GM23338 (cell line): ENCODE data around the gene SMOC1. TPM values are rescaled to one million over a fixed set of nuclear protein-coding genes. Genes with fewer than 3 reads are reported as not detected.

Experiments used
- ATAC-seq: fragments of 200-7000 bp; cut with Tn5 transposase; 3 replicates; pipeline ENCODE4 v1.9.1; 2020
- DNase-seq: peaks from one replicate; pipeline ENCODE4 v3.0.0-alpha.2; 2015; ENCODE audit warnings: low spot score
- H2AFZ ChIP-seq: fragments of 200-600 bp; sonication (generic); 2 replicates; pipeline ENCODE4 v1.8.0; 2016; ENCODE audit warnings: antibody characterized with exemption, mild to moderate bottlenecking, moderate library complexity
- H3F3A ChIP-seq: fragments of 200-600 bp; sonication (generic); replicated peaks from 2 replicates; pipeline ENCODE4 v1.8.0; 2017; ENCODE audit warnings: antibody characterized with exemption, mixed run types, low read depth
- H3K27ac ChIP-seq: fragments of 200-600 bp; sonication (generic); 2 replicates; pipeline ENCODE4 v1.6.1; 2016; ENCODE audit warnings: low read depth
- H3K27me3 ChIP-seq: fragments of 200-600 bp; sonication (generic); 2 replicates; pipeline ENCODE4 v1.8.0; 2016; ENCODE audit warnings: mild to moderate bottlenecking, mixed run types, moderate library complexity; ENCODE audit not compliant: insufficient read depth
- H3K36me3 ChIP-seq: fragments of 200-600 bp; sonication (generic); 2 replicates; pipeline ENCODE4 v1.8.0; 2016; ENCODE audit warnings: mild to moderate bottlenecking; ENCODE audit not compliant: insufficient read depth
- H3K4me1 ChIP-seq: fragments of 200-600 bp; sonication (generic); 2 replicates; pipeline ENCODE4 v1.8.0; 2016; ENCODE audit warnings: mild to moderate bottlenecking, moderate library complexity; ENCODE audit not compliant: insufficient read depth
- H3K4me2 ChIP-seq: fragments of 200-600 bp; sonication (generic); 2 replicates; pipeline ENCODE4 v1.7.1; 2017; ENCODE audit warnings: mixed run types
- H3K4me3 ChIP-seq: fragments of 200-600 bp; sonication (generic); 2 replicates; pipeline ENCODE4 v1.6.1; 2016; ENCODE audit warnings: mixed run types
- H3K79me2 ChIP-seq: fragments of 200-600 bp; sonication (generic); replicated peaks from 2 replicates; pipeline ENCODE4 v1.8.0; 2017; ENCODE audit warnings: mild to moderate bottlenecking; ENCODE audit not compliant: insufficient read depth
- H3K9me2 ChIP-seq: fragments of 200-600 bp; sonication (generic); 2 replicates; pipeline ENCODE4 v1.8.0; 2017; ENCODE audit not compliant: insufficient read depth
- H4K20me1 ChIP-seq: fragments of 200-600 bp; sonication (generic); replicated peaks from 2 replicates; pipeline ENCODE4 v1.8.0; 2017; ENCODE audit warnings: mild to moderate bottlenecking; ENCODE audit not compliant: insufficient read depth
- H3K27ac Mint-ChIP-seq: 2 replicates; pipeline ENCODE4 v1.8.0; 2020; ENCODE audit warnings: inconsistent platforms, mild to moderate bottlenecking, moderate library complexity, mixed read lengths
- H3K27me3 Mint-ChIP-seq: 3 replicates; pipeline ENCODE4 v1.8.0; 2022; ENCODE audit warnings: low read depth, mild to moderate bottlenecking, moderate library complexity, mixed read lengths, inconsistent platforms; ENCODE audit not compliant: insufficient read depth, poor library complexity
- H3K36me3 Mint-ChIP-seq: 3 replicates; pipeline ENCODE4 v1.8.0; 2021; ENCODE audit warnings: low read depth, mild to moderate bottlenecking, inconsistent platforms, moderate library complexity, mixed read lengths
- H3K4me1 Mint-ChIP-seq: 3 replicates; pipeline ENCODE4 v1.8.0; 2020; ENCODE audit warnings: mild to moderate bottlenecking, inconsistent platforms, mixed read lengths
- H3K4me3 Mint-ChIP-seq: 3 replicates; pipeline ENCODE4 v1.8.0; 2021; ENCODE audit warnings: moderate library complexity, mild to moderate bottlenecking, inconsistent platforms, mixed read lengths
- H3K9me3 Mint-ChIP-seq: 3 replicates; pipeline ENCODE4 v1.8.0; 2020; ENCODE audit warnings: moderate library complexity, mild to moderate bottlenecking, inconsistent platforms, mixed read lengths
- CREB1 ChIP-seq: fragments of 250-450 bp; sonication (Bioruptor Pico); IDR thresholded peaks from 2 replicates; pipeline ENCODE4 v1.5.0; 2020; ENCODE audit warnings: low read depth, mild to moderate bottlenecking, moderate library complexity
- ETS1 ChIP-seq: IDR thresholded peaks from 2 replicates; pipeline ENCODE4 v1.6.1; 2016; ENCODE audit warnings: antibody characterized with exemption
- EZH2 ChIP-seq: fragments of 200-600 bp; sonication (generic); IDR thresholded peaks from one replicate; pipeline ENCODE4 v1.8.0; 2017; ENCODE audit warnings: antibody characterized with exemption, mild to moderate bottlenecking, low read depth; ENCODE audit not compliant: unreplicated experiment
- EZH2phosphoT487 ChIP-seq: fragments of 200-600 bp; sonication (generic); IDR thresholded peaks from one replicate; pipeline ENCODE4 v1.8.1; 2018; ENCODE audit warnings: antibody characterized with exemption; ENCODE audit not compliant: unreplicated experiment
- JUNB ChIP-seq: IDR thresholded peaks from one replicate; pipeline ENCODE4 v1.6.1; 2016; ENCODE audit warnings: antibody characterized with exemption; ENCODE audit not compliant: unreplicated experiment
- NANOG ChIP-seq: IDR thresholded peaks from 2 replicates; pipeline ENCODE4 v1.6.1; 2016; ENCODE audit warnings: antibody characterized with exemption, borderline replicate concordance
- POLR2AphosphoS5 ChIP-seq: IDR thresholded peaks from 2 replicates; pipeline ENCODE4 v1.6.1; 2016; ENCODE audit warnings: antibody characterized with exemption, low read depth
- REST ChIP-seq: IDR thresholded peaks from one replicate; pipeline ENCODE4 v1.6.1; 2018; ENCODE audit warnings: antibody characterized with exemption; ENCODE audit not compliant: unreplicated experiment
- STAT1 ChIP-seq: IDR thresholded peaks from one replicate; pipeline ENCODE4 v1.6.1; 2016; ENCODE audit warnings: antibody characterized with exemption; ENCODE audit not compliant: unreplicated experiment
- ZNF114 ChIP-seq: fragments of 250-450 bp; sonication (Bioruptor Pico); IDR thresholded peaks from 2 replicates; pipeline ENCODE4 v1.5.0; 2020; ENCODE audit warnings: mild to moderate bottlenecking, moderate library complexity
- ZNF331 ChIP-seq: fragments of 250-450 bp; sonication (Bioruptor Pico); IDR thresholded peaks from 2 replicates; pipeline ENCODE4 v1.5.0; 2020; ENCODE audit warnings: low read depth, mild to moderate bottlenecking, moderate library complexity
- polyA plus RNA-seq: library from polyadenylated mRNA; unstranded; fragments of >200 nt; fragmentation: Nextera tagmentation; extraction: Ambion mirVana; gene quantifications from 2 replicates; pipeline ENCODE4 v1.2.1, GENCODE V29; 2016
- total RNA-seq: library from RNA; depleted of rRNA; stranded (reverse); fragments of >200 nt; shearing (Covaris generic); gene quantifications from 2 replicates; pipeline ENCODE4 v1.2.3, GENCODE V29; 2014
- TF ChIP-seq, protein P1 (sequence below), 2 experiments: fragments of 200-600 bp in 1 of 2; sonication (generic) in 1 of 2; conservative IDR thresholded peaks; 2 replicates each; pipeline versions ENCODE4 v1.5.1 to v1.6.1; 2016 to 2017; ENCODE audit warnings: antibody characterized with exemption in 2 of 2, low read depth in 2 of 2, mild to moderate bottlenecking in 2 of 2, moderate library complexity in 1 of 2
- TF ChIP-seq, protein P2 (sequence below): fragments of 250-450 bp; sonication (Bioruptor Pico); IDR thresholded peaks from 2 replicates; pipeline ENCODE4 v1.5.0; 2020; ENCODE audit warnings: mild to moderate bottlenecking, moderate library complexity

Gene SMOC1
- total and polyA plus RNA-seq, 2 experiments from 2014 or later, result 0.79 to 1.6 TPM

DNA sequence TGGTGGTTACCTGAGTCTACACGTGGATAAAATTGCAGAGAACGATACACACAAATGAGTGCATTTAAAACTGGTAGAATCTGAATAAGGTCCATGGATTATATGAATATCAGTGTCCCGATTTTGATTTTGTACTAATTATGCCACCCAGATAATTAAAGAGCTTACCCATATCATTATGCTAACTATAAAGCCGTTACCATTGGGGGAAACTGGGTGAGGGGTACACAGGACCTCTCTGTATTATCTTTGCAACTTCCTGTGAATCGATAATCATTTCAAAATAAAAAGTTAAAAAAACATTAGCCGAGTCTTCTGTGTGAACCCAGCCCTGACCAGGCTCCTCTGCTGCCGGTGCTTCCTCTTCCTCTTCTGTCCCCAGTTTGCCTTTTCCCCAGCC lies 107.1 kb downstream of the SMOC1 start:
- H3K36me3 Mint-ChIP-seq, result no peaks in the 10 kb centered on the region
- H3K27ac ChIP-seq, result no peak overlapping the region

More for the DNA sequence above, 107.1 kb downstream of the SMOC1 start:
- Histone ChIP-seq H3K4me2 (no peak overlapping the region), H3K9me2 (no peaks in the 10 kb centered on the region; the same call in 1 of the 2 replicates), H3K4me3 (no peak overlapping the region), H3F3A (no peaks in the 10 kb centered on the region), H3K4me1 (peaks cover 10% of the 10 kb centered on the region), H4K20me1 (no peaks in the 10 kb centered on the region), H2AFZ (no peak overlapping the region), H3K27me3 (no peaks in the 10 kb centered on the region), H3K36me3 (no peaks in the 10 kb centered on the region), H3K79me2 (no peaks in the 10 kb centered on the region)
- Mint-ChIP-seq H3K4me3 (no peak overlapping the region), H3K9me3 (no peaks in the 10 kb centered on the region), H3K27me3 (peaks cover 6% of the 10 kb centered on the region), H3K4me1 (peaks cover 36% of the 10 kb centered on the region), H3K27ac (no peak overlapping the region)
- no peak for DNase-seq
- TF ChIP-seq ZNF331 (CRISPR knock-in tag) (no peak), POLR2AphosphoS5 (no peak), JUNB (no peak), REST (no peak), EZH2phosphoT487 (no peak), NANOG (no peak), ETS1 (no peak), CREB1 (CRISPR knock-in tag) (no peak), EZH2 (no peak), STAT1 (no peak), ZNF114 (CRISPR knock-in tag) (no peak)
- TF ChIP-seq, protein P1, sequence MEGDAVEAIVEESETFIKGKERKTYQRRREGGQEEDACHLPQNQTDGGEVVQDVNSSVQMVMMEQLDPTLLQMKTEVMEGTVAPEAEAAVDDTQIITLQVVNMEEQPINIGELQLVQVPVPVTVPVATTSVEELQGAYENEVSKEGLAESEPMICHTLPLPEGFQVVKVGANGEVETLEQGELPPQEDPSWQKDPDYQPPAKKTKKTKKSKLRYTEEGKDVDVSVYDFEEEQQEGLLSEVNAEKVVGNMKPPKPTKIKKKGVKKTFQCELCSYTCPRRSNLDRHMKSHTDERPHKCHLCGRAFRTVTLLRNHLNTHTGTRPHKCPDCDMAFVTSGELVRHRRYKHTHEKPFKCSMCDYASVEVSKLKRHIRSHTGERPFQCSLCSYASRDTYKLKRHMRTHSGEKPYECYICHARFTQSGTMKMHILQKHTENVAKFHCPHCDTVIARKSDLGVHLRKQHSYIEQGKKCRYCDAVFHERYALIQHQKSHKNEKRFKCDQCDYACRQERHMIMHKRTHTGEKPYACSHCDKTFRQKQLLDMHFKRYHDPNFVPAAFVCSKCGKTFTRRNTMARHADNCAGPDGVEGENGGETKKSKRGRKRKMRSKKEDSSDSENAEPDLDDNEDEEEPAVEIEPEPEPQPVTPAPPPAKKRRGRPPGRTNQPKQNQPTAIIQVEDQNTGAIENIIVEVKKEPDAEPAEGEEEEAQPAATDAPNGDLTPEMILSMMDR (conservative IDR thresholded peaks at IDR 0.05; ENCODE audit: low read depth in 2 of 2), result no peak
- TF ChIP-seq, protein P2, sequence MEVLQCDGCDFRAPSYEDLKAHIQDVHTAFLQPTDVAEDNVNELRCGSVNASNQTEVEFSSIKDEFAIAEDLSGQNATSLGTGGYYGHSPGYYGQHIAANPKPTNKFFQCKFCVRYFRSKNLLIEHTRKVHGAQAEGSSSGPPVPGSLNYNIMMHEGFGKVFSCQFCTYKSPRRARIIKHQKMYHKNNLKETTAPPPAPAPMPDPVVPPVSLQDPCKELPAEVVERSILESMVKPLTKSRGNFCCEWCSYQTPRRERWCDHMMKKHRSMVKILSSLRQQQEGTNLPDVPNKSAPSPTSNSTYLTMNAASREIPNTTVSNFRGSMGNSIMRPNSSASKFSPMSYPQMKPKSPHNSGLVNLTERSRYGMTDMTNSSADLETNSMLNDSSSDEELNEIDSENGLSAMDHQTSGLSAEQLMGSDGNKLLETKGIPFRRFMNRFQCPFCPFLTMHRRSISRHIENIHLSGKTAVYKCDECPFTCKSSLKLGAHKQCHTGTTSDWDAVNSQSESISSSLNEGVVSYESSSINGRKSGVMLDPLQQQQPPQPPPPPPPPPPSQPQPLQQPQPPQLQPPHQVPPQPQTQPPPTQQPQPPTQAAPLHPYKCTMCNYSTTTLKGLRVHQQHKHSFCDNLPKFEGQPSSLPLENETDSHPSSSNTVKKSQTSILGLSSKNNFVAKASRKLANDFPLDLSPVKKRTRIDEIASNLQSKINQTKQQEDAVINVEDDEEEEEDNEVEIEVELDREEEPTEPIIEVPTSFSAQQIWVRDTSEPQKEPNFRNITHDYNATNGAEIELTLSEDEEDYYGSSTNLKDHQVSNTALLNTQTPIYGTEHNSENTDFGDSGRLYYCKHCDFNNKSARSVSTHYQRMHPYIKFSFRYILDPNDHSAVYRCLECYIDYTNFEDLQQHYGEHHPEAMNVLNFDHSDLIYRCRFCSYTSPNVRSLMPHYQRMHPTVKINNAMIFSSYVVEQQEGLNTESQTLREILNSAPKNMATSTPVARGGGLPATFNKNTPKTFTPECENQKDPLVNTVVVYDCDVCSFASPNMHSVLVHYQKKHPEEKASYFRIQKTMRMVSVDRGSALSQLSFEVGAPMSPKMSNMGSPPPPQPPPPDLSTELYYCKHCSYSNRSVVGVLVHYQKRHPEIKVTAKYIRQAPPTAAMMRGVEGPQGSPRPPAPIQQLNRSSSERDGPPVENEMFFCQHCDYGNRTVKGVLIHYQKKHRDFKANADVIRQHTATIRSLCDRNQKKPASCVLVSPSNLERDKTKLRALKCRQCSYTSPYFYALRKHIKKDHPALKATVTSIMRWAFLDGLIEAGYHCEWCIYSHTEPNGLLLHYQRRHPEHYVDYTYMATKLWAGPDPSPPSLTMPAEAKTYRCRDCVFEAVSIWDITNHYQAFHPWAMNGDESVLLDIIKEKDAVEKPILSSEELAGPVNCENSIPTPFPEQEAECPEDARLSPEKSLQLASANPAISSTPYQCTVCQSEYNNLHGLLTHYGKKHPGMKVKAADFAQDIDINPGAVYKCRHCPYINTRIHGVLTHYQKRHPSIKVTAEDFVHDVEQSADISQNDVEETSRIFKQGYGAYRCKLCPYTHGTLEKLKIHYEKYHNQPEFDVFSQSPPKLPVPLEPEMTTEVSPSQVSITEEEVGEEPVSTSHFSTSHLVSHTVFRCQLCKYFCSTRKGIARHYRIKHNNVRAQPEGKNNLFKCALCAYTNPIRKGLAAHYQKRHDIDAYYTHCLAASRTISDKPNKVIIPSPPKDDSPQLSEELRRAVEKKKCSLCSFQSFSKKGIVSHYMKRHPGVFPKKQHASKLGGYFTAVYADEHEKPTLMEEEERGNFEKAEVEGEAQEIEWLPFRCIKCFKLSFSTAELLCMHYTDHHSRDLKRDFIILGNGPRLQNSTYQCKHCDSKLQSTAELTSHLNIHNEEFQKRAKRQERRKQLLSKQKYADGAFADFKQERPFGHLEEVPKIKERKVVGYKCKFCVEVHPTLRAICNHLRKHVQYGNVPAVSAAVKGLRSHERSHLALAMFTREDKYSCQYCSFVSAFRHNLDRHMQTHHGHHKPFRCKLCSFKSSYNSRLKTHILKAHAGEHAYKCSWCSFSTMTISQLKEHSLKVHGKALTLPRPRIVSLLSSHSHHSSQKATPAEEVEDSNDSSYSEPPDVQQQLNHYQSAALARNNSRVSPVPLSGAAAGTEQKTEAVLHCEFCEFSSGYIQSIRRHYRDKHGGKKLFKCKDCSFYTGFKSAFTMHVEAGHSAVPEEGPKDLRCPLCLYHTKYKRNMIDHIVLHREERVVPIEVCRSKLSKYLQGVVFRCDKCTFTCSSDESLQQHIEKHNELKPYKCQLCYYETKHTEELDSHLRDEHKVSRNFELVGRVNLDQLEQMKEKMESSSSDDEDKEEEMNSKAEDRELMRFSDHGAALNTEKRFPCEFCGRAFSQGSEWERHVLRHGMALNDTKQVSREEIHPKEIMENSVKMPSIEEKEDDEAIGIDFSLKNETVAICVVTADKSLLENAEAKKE (CRISPR knock-in tag), result no peak
- no peak for ATAC-seq
